Stimulated activated CD4-positive, alpha-beta T cell treated with anti-CD3 and anti-CD28 coated beads, Interleukin-4, amount 100 ng/mL, for 24 hours (primary cell): ENCODE data around the gene MRPL36.
"Not testable (repeated sequence)": the region's sequence is repeated elsewhere in the genome, so short reads cannot be mapped to it uniquely, and the experiment has no call there.

Source experiments
- DNase-seq: peaks from one replicate; pipeline ENCODE4 v3.0.0-alpha.2; 2020

Gene MRPL36

GRCh38 chr5:1814183-1815020, 14.8 kb upstream of the MRPL36 start:
- no peak for DNase-seq

GRCh38 chr5:1810581-1811101, 11.0 kb upstream of the MRPL36 start:
- no peak for DNase-seq

- no peak for DNase-seq
Observed at GRCh38 chr5:1809416-1810035, 9.9 kb upstream of the MRPL36 start.

GRCh38 chr5:1808439-1808838, 8.8 kb upstream of the MRPL36 start:
- DNase-seq = no peak

DNA sequence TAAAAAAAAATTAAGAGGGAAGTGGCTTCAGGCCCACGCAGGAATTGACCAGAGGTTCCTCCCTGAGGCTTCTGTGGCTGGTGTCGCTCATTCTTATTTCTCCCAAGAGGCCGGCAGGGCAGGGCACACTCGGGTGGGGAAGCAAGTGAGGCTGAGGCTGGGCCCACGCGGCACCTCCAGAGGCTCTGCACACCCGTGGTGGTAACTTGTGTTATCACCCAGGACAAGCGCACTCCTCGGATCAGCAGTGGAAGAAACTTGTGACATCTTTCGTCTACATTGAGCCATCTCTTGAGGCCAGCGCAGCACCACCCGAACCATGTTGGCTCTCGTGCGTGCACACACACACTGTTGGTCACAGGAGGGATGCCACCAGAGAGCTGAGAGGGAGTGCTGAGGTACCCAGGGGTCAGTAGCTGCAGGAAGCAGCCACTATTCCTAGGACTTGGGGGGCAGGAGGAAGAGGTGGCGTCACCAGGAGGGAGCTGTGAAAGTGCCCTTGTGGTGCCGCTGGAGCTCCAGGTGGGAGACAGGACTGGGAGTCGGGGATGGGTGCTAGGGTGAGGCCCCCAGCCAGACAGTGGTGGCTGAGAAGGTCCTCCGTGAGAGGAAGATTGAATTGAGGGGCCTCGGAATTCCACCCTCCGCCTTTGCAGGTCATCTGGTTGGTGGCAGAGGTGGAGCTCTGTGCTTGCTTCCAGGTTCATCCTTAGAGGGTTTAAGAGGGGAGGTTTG, 8.0 kb upstream of the MRPL36 start:
- DNase-seq = no peak

DNA sequence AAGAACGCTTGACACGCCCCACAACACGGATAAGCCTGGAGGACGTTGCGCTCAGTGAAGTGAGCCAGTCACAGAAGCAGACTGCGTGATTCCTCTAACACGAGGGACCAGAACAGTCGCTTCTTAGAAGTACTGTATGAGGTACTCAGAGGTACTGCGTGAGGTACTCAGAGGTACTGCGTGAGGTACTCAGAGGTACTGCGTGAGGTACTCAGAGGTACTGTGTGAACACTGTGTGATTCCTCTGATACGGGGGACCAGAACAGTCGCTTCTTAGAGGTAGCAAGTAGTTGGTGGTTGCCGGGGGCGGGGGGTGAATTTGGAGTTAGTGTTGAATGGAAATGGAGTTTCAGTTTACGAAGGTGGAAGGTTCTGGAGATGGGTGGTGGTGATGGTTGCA, 7.3 kb upstream of the MRPL36 start:
- no peak for DNase-seq

DNA sequence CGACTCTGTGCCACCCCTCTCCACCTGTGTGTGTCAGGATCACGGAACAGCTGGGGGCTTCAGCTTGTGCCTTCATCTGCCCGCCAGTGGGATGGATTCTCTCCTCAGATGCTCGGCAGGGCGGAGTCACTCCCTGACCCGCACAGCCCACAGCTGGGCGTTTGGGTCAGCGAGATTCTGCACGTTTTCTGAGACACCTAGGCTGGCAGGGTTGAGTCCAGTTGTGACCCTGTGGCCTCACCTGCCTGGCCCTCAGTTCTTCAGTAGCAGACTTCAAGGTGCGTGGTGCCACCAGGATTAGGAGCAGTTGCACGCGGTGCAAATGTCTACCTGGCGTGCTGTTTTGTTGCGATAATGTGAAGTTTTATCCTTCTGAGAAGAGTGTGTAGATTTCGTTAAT, 6.6 kb upstream of the MRPL36 start:
- DNase-seq = no peak

GRCh38 chr5:1805736-1806135, 6.1 kb upstream of the MRPL36 start:
- no peak for DNase-seq

DNA sequence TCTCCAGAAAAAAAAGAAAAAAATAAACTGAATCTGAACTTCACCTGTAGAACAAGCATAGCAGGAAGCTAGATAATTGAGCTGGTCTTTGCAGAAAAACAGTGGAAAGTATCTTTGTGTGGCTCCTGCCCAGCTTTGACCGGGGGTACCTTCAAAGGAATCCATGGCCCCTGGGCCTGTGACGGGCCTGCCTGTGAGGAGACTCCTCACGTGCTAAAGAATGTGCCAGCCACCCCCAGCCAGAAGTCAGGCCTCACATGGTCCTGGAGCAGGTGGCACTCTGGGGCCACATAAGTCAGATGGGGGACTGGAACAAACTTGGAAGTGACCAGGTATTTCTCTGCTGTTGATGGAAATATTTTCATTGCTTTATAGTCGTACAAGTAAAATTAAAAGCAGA, 5.7 kb upstream of the MRPL36 start:
- no peak for DNase-seq

DNA sequence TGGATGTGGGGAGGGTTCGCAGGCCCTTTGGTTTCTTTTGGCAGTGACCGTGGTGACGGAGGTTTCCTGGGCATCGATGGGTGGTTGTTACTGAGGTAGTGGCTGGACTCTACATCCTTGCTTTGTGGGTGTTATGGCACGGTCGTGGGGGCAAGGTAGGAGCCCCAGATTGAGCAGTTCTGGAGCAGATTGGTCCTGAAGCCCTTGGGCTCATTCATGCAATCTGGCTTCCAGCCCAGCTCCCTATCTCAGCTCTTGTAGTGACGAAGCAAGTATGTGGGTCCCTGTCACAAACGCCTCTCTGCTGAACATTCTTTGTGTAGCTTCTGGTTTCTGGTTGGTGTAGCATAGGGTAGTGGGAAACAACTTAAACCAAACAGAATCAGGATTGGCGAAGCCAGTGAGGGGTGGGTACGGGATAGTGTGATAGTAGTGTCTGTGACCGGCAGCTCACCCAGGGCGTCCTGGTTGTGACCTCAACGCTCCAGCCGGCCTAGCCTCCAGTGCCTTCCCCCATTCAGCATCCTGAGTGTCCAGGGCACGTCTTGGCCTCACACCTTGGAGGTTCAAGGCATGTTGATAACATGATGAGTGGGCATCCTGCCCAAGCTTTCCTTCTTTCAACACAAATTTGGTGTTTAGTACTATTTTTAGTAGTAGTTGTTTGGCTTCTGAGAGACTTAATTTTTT, 4.5 kb upstream of the MRPL36 start:
- no peak for DNase-seq

DNA sequence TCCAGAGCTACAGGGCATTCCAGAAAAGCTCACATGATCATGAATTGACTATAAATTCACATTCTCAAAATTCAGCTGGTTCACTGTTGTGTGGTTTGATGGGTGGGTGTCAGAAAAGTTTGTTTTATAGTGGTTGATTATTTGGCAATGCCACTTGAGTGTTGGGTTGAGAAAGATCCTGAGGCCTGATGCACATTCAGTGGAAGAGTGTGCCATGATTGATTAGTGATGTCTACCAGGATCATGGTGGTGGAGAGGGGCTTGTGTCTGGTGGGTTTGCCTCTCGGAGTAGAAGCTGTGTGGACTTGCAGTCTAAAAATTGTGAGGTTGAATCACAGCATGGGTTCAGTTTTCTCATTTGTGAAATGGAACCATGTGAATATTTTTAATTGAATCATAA, 3.6 kb upstream of the MRPL36 start:
- no peak for DNase-seq

- DNase-seq = no peak
Observed at GRCh38 chr5:1801967-1802295, 2.3 kb upstream of the MRPL36 start.

DNA sequence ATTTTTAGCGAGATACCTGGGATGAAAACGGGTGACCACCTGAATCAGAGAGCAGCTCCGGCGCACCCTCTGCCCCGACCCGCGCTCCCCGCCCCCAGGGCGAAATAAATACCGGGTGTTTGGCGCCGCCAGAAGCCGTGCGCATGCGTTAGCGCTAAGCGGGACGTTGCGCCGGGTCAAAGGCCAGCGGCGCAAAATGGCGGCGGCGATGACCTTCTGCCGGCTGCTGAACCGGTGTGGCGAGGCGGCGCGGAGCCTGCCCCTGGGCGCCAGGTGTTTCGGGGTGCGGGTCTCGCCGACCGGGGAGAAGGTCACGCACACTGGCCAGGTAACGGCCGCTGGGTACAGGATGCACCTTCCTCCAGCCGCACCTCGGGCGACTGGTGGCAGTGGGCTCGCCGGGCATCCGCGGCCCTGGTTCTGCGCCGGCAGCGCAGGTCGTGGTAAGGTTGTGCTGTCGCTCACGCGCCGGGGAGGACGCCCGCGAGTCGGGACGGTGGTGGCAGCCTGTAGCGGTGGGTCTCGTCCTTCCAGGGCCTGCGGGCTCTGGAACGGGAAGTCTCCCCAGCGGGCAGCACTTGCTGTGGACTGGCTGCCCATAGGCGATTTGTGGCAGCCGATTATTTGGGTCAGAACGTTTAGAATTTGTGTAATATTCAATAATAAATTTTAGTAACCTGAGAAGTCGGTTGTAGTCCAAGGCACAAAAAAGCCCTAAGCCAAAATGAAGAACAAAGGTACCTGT, 1.8 kb upstream of the MRPL36 start, which contains the start of gene NDUFS6:
Gene NDUFS6 (plus strand): TSS at position 186 of the 745 bp plus-strand sequence. CDS start 11 bp downstream, at position 197.
- peak; percentile 84 for DNase-seq

DNA sequence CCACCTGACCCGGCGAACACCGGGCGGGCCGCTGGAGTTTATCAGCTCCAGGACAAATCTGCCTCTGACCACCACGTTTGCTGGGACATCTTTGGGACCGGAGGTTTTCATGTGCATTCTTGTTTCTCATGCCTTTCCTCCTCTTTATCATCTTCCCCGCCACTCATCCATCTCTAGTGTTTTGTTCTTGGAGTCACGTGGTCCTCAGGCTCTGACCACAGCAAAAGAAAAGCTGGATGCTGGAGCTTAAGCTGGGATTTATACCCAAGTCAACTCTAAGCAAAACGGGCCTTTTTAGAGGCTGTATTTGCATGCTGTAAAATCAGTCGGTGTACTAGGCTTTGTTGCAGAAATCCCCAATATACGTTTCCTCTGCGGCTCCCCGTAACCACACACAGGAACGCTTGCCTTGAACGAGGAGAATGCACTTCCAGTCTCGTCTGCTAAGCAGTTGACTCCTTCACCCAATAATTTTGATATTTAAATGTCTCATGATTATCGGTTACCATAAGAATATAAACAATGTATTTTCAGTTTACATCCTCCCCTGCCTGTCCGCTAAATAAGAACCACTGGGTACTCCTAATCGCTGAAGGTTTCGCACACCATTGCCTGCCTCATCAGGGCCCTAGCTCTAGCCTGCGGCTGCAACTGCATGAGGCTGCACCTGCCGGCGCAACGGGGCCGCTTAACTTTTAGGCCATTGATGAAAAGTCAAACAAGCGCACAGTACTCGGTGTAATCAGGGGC, 1.0 kb upstream of the MRPL36 start:
- DNase-seq = peak; percentile 29

- DNase-seq = no peak
Observed at GRCh38 chr5:1799110-1799601, 481 bp downstream of the MRPL36 start.

- not testable (repeated sequence) for DNase-seq
Observed at GRCh38 chr5:1798589-1798988, 1.0 kb downstream of the MRPL36 start.

GRCh38 chr5:1797855-1798254, 1.8 kb downstream of the MRPL36 start:
- no peak for DNase-seq

GRCh38 chr5:1797103-1797800, 2.4 kb downstream of the MRPL36 start:
- DNase-seq = no peak

DNA sequence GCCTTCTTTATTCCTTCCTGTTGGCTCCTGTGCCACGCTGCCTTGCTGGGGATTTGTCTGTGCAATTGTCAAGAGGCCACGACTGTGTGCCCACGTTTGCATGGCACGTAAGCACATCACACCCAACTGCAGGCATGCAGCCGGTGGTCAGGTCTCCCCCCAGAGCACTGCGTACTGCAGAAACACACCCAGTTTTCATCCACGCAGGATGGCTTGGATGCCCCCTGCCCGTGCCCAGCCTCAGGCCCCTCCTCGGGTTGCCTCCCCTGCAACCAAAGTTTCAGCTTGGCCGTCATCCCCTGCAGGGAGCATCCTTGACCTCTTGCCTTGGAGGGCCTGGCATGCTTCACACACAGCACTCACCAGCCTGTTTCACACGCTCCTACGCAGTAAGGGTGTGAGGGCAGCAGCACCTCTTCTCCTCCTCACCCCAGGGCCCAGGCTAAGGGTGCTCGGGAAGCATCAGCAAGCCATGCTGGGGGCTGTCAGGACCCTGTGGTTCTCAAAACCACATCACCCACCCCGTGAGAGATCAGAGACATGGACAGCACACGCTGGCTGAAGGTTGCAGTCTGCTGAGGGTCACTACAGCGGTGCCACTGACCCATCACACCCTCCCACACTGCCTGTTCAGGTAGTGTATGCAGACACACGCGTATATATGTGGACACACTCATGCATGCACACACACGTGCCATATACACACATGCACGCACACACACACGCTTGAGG, 3.1 kb downstream of the MRPL36 start:
- DNase-seq = no peak

GRCh38 chr5:1795931-1796330, 3.7 kb downstream of the MRPL36 start:
- no peak for DNase-seq
